HCT116 (cell line): ENCODE results near the gene TSPAN6.

Experiments used
- CBX3 ChIP-seq: IDR thresholded peaks from 2 replicates; pipeline ENCODE4 v1.6.1; 2012; ENCODE audit warnings: low read depth
- CTCF ChIP-seq, 3 experiments: fragments of 200-600 bp in 1 of 3; sonication (generic) in 1 of 3; IDR thresholded peaks in 2 of 3; conservative IDR thresholded peaks in 1 of 3; 2 replicates each; pipeline ENCODE4 v1.5.1; 2012 to 2017; ENCODE audit warnings: low read depth in 2 of 3, low read length in 2 of 3, antibody characterized with exemption in 1 of 3, borderline replicate concordance in 1 of 3, control low read depth in 1 of 3, mild to moderate bottlenecking in 1 of 3, mixed read lengths in 1 of 3, mixed run types in 1 of 3, moderate library complexity in 1 of 3; ENCODE audit not compliant: insufficient read depth in 1 of 3
- EZH2phosphoT487 ChIP-seq: fragments of 200-600 bp; IDR thresholded peaks from 2 replicates; pipeline ENCODE4 v1.6.1; 2018; ENCODE audit warnings: antibody characterized with exemption, borderline replicate concordance
- REST ChIP-seq: IDR thresholded peaks from 2 replicates; pipeline ENCODE4 v1.6.1; 2012; ENCODE audit warnings: low read depth

- no peak for TF ChIP-seq EZH2phosphoT487
- no peak for TF ChIP-seq CBX3
- no peak for TF ChIP-seq CTCF (IDR thresholded peaks at IDR 0.05 in 2 of 3, conservative IDR thresholded peaks at IDR 0.05 in 1 of 3; ENCODE audit: borderline replicate concordance in 1 of 3, insufficient read depth in 1 of 3, low read depth in 2 of 3, low read length in 2 of 3)
- TF ChIP-seq REST: no peak
Observed at GRCh38 chrX:100673397-100673953, 36.9 kb upstream of the TSPAN6 start.
